Fibroblast of the aortic adventitia (primary cell): Measurements from ENCODE around the gene SLC25A11. TPM values are rescaled to one million over a fixed set of nuclear protein-coding genes. Genes with fewer than 3 reads are reported as not detected.
"Not testable (repeated sequence)": the region's sequence is repeated elsewhere in the genome, so short reads cannot be mapped to it uniquely, and the experiment has no call there.

ENCODE experiments used
- DNase-seq: peaks from one replicate; pipeline ENCODE4 v3.0.0-alpha.2; 2010; ENCODE audit warnings: low read depth
- H3K4me3 ChIP-seq: 2 replicates; pipeline ENCODE4 v1.5.1; 2011; ENCODE audit warnings: low read depth, mild to moderate bottlenecking, control low read depth, low read length, moderate library complexity
- total RNA-seq: library from RNA; depleted of rRNA; stranded (reverse); fragments of >200 nt; gene quantifications from 2 replicates; pipeline ENCODE4 v1.2.3, GENCODE V29; 2012; ENCODE audit warnings: low replicate concordance
- TF ChIP-seq, protein P1 (sequence below): IDR thresholded peaks from 2 replicates; pipeline ENCODE4 v1.5.1; 2011; ENCODE audit warnings: mild to moderate bottlenecking, low read length, control low read depth, inconsistent platforms; ENCODE audit not compliant: insufficient read depth

Gene SLC25A11
- total RNA-seq, 1 donor: 49.9 TPM

GRCh38 chr17:4934173-4934979 lies 5.5 kb downstream of the SLC25A11 start:
- H3K4me3 ChIP-seq: no peak overlapping the region
- TF ChIP-seq, protein P1, sequence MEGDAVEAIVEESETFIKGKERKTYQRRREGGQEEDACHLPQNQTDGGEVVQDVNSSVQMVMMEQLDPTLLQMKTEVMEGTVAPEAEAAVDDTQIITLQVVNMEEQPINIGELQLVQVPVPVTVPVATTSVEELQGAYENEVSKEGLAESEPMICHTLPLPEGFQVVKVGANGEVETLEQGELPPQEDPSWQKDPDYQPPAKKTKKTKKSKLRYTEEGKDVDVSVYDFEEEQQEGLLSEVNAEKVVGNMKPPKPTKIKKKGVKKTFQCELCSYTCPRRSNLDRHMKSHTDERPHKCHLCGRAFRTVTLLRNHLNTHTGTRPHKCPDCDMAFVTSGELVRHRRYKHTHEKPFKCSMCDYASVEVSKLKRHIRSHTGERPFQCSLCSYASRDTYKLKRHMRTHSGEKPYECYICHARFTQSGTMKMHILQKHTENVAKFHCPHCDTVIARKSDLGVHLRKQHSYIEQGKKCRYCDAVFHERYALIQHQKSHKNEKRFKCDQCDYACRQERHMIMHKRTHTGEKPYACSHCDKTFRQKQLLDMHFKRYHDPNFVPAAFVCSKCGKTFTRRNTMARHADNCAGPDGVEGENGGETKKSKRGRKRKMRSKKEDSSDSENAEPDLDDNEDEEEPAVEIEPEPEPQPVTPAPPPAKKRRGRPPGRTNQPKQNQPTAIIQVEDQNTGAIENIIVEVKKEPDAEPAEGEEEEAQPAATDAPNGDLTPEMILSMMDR: peak; percentile 43
- peak; percentile 12 for DNase-seq

GRCh38 chr17:4933646-4934045 lies 6.2 kb downstream of the SLC25A11 start:
- TF ChIP-seq, protein P1: no peak
- no peak overlapping the region for H3K4me3 ChIP-seq
- no peak for DNase-seq

DNA sequence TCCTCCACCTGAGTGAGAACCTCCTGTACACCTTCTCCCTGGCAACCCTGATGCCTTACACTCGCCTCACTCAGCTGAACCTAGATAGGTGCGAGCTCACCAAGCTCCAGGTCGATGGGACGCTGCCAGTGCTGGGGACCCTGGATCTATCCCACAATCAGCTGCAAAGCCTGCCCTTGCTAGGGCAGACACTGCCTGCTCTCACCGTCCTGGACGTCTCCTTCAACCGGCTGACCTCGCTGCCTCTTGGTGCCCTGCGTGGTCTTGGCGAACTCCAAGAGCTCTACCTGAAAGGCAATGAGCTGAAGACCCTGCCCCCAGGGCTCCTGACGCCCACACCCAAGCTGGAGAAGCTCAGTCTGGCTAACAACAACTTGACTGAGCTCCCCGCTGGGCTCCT lies 7.1 kb downstream of the SLC25A11 start:
- no peak for DNase-seq
- H3K4me3 ChIP-seq: no peak overlapping the region
- TF ChIP-seq, protein P1: no peak

GRCh38 chr17:4931963-4932362 lies 7.9 kb downstream of the SLC25A11 start, which contains the start of gene GP1BA:
Gene GP1BA, plus strand, starts transcription at chr17:4932277. Its CDS starts 328 bp downstream, at chr17:4932605.
- H3K4me3 ChIP-seq: no peak within 1 kb of the TSS
- TF ChIP-seq, protein P1: no peak
- DNase-seq: no peak

- TF ChIP-seq, protein P1: no peak
- DNase-seq: no peak
- H3K4me3 ChIP-seq: no peak overlapping the region
Observed at GRCh38 chr17:4928881-4929280, 11.0 kb downstream of the SLC25A11 start.

- not testable (repeated sequence) for DNase-seq, H3K4me3 ChIP-seq
Observed at GRCh38 chr17:4926577-4927335, 13.1 kb downstream of the SLC25A11 start.

GRCh38 chr17:4921320-4921719 lies 18.5 kb downstream of the SLC25A11 start:
- TF ChIP-seq, protein P1: no peak
- no peak for DNase-seq
- no peak overlapping the region for H3K4me3 ChIP-seq
